DMS153 treated with DMSO at 0.1 percent for 48 hours (cell line): ENCODE data around the gene HINFP.

Source experiments
- DNase-seq: peaks from one replicate; lab custom pipeline; 2025; ENCODE audit not compliant: unreplicated experiment; lab: John Stamatoyannopoulos, UW

HINFP gene, protein sequence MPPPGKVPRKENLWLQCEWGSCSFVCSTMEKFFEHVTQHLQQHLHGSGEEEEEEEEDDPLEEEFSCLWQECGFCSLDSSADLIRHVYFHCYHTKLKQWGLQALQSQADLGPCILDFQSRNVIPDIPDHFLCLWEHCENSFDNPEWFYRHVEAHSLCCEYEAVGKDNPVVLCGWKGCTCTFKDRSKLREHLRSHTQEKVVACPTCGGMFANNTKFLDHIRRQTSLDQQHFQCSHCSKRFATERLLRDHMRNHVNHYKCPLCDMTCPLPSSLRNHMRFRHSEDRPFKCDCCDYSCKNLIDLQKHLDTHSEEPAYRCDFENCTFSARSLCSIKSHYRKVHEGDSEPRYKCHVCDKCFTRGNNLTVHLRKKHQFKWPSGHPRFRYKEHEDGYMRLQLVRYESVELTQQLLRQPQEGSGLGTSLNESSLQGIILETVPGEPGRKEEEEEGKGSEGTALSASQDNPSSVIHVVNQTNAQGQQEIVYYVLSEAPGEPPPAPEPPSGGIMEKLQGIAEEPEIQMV

GRCh38 chr11:119121008-119121810, at the start of gene HINFP:
Gene HINFP (plus strand): TSS chr11:119121580. CDS start chr11:119126945, 5,365 bp downstream.
- DNase-seq: peak; percentile 95

GRCh38 chr11:119077839-119078238, 43.5 kb upstream of the HINFP start:
- no peak for DNase-seq

GRCh38 chr11:119078675-119079420, 42.5 kb upstream of the HINFP start:
- no peak for DNase-seq

- DNase-seq: no peak
These were observed 39.6 kb upstream of the HINFP start for GRCh38 chr11:119081682-119082260.

- DNase-seq: peak; percentile 88
These were observed 36.5 kb upstream of the HINFP start, which contains the start of gene HMBS for GRCh38 chr11:119084663-119085436. Gene HMBS (plus strand): TSS chr11:119084881. CDS start chr11:119085034, 153 bp downstream.

DNA sequence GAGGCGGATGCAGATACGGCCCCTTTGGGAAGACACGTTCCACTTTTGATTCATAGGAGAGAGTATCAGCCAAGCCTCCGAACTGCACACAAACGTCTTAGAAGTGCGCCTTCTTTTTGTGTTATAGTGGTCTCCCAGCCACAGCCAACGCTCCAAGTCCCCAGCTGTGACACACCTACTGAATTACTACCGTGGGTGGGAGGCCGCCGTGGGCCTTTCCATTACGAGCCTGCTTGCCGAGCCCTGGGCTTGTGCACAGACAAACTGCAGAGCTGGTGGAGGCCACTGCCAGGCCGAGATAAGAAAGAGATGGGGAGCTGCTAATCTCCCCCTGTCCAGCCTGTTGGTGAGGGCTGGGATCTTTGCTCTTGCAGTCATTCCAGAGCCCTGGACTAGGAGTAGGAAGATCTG, 35.9 kb upstream of the HINFP start:
- no peak for DNase-seq

- no peak for DNase-seq
These were observed 34.3 kb upstream of the HINFP start for GRCh38 chr11:119087123-119087522.

- no peak for DNase-seq
These were observed 33.6 kb upstream of the HINFP start for GRCh38 chr11:119087747-119088241.

DNA sequence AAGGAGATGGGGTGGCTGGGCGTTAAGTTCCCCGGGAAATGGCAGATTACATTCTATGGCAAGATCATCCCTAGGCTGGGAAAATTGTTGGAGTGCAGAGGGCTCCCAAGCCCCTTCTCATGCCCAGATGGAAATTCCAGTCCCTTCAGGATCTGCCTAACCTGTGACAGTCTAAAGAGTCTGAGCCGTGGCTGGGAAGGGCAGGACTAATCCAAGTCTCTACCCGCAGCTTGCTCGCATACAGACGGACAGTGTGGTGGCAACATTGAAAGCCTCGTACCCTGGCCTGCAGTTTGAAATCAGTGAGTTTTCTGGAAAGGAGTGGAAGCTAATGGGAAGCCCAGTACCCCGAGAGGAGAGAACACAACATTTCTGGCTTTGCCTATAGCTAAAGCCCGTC, 33.0 kb upstream of the HINFP start:
- no peak for DNase-seq

GRCh38 chr11:119089319-119089718, 32.1 kb upstream of the HINFP start:
- DNase-seq: no peak

GRCh38 chr11:119091178-119091577, 30.2 kb upstream of the HINFP start:
- DNase-seq: no peak

DNA sequence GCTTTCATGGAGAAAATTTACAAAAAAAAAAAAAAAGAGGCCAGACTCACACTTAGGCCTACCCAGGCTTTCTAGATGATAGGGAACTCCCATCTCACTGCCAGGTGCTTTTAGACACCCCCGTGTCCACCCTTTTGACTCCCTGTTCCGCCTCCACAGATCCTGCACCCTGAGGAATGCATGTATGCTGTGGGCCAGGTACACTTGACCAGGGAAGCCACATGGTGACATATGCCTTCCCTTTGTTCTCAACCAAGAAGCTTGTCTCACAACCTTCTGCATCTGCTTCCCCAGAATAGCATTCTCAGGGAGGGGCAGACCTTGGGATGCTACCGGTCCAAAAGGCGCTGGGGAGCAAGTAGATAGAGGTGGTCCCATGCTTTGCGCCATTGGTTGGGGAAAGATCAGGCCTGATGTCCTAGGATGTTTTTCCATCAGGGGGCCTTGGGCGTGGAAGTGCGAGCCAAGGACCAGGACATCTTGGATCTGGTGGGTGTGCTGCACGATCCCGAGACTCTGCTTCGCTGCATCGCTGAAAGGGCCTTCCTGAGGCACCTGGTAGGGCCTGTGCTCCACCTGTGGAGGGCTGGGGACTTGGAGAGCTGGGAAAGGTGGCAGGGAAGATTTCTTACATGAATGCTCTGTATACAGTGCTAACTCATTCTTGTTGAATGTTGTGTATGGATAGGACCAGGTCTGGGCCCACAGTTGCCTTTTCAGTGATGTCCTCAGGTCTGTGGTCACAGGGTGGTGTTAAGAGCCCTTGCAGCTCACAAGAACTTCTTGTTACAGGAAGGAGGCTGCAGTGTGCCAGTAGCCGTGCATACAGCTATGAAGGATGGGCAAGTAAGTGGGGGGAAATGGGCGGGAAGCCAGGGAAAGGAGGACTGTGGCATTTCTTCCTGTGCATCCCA, 29.2 kb upstream of the HINFP start:
- no peak for DNase-seq

- DNase-seq: no peak
These were observed 28.2 kb upstream of the HINFP start for GRCh38 chr11:119092880-119093842.

DNA sequence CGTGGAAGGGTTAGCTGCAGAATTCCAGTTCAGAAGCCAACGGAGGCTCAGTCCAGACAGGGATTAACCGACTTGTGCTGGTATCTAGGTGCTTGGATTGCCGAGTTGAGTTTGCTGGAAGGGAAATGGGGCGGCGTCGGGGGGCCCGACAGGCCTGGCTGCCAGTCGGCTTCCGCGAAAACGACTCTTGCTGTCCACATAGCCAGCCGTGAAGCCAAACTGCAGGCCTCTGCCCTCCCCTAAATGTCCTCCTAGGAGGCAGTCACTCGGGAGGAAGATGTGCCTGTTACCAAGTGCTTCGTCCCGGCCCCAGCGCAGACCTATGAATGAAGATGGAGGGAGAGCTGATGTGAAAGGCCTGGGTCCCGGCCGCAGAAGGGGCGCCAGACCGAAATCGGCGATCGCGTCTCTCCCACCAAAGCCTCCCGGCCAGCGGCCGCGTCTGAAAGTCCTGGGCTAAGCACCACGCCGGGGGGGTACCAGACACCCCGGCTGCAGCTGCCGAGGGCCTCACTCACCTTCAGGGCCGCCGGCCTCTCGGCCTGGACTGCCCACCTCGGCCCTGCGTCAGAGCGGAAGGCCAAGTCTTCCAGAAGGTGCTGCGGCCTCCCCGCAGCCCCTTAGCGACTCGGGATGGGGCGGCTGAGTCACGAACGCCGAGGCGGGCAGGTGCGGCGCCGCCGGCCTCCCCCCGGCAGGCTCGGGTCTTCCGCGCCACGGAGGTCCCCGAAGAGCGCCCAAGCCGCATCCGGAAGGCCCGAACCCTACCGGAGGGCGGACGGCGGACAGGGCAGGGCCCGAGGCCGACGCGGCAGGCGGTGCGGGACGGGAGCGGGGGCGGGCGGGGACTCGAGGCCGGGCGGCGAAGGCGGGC, 27.2 kb upstream of the HINFP start:
- DNase-seq: no peak

GRCh38 chr11:119094816-119095065, 26.6 kb upstream of the HINFP start:
- DNase-seq: no peak

DNA sequence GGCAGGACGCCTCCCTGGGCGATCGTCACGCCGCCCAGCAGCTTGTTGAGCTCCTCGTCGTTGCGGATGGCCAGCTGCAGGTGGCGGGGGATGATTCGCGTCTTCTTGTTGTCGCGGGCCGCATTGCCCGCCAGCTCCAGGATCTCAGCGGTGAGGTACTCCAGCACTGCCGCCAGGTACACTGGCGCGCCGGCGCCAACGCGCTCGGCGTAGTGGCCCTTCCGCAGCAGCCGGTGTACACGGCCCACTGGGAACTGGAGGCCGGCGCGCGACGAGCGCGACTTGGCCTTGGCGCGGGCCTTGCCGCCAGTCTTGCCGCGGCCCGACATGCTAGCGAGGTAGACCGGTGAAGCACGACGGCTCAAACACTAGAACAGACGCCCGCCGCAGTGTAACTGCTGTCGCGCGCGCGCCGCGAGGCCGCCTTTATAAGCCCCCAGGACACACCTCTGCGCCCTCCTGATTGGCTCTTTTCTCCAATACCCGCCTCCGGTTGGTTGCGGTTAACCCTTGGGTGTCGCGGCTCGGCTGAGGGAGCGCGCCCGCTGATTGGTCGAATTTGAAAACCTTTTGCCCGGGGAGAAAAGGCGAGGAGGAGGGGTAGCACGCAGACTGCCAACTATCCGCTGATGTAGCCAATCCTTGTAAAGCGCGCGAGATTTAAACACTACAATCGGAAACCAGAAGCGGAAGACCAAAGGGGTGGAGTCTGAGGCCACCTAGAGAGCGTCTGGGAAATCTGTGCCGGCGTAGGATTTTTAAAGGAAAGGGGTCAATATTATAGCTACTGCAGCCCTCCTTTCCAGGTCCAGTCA, 26.1 kb upstream of the HINFP start:
- peak; percentile 99 for DNase-seq
